Bronchial smooth muscle cell (primary cell): ENCODE data around the gene WDFY2. TPM values are rescaled to one million over a fixed set of nuclear protein-coding genes. Genes with fewer than 3 reads are reported as not detected.

Source experiments
- total RNA-seq: library from RNA; depleted of rRNA; stranded (reverse); fragments of >200 nt; gene quantifications from 2 replicates; pipeline ENCODE4 v1.2.1, GENCODE V29; 2014

WDFY2 gene, protein sequence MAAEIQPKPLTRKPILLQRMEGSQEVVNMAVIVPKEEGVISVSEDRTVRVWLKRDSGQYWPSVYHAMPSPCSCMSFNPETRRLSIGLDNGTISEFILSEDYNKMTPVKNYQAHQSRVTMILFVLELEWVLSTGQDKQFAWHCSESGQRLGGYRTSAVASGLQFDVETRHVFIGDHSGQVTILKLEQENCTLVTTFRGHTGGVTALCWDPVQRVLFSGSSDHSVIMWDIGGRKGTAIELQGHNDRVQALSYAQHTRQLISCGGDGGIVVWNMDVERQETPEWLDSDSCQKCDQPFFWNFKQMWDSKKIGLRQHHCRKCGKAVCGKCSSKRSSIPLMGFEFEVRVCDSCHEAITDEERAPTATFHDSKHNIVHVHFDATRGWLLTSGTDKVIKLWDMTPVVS
- total RNA-seq, result 3.3 and 4.9 TPM in 2 replicates

DNA sequence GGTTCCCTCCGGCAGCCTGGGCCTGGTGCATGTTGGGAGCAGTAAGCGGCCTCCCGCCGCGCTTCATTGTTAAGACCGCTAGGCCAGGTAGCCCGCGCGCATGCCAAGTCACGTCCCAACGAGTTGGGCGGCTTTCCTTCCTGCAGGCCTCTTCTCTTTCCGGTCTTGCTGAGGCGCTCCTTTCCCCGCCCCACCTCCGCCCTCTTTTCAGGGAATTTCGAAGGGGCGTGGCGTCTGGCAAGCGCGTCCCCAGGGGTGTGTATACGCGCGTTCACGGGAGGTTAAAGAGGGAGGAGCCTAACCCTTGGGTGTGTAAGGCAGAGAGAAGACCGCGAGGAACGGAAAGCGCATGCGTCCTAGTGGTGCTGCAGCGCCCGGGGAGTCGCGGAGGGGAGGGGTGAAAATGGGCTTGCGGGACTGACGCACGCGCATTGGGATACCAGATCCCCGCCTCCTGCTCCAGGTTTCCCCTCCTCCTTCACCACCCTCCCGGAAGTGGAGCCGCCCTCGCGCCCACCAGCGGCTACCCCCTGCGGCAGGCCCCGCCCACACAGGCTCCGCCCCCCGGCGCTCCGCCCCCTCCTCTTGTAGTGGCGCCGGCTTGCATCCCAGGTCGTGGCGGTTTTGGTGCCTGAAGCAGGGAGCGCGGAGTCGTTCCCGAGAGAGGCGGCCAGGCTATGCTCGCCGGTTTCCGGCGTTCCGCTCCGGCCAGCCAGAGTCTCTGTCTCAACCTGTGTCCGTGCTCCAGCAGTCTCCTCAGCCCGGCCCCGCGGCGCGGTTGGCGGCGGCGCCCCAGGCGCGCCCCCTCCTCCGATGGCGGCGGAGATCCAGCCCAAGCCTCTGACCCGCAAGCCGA is at the start of gene WDFY2:
WDFY2 (plus strand) TSS at position 588 of the 856 bp plus-strand sequence; CDS start at position 814, 226 bp downstream.

DNA sequence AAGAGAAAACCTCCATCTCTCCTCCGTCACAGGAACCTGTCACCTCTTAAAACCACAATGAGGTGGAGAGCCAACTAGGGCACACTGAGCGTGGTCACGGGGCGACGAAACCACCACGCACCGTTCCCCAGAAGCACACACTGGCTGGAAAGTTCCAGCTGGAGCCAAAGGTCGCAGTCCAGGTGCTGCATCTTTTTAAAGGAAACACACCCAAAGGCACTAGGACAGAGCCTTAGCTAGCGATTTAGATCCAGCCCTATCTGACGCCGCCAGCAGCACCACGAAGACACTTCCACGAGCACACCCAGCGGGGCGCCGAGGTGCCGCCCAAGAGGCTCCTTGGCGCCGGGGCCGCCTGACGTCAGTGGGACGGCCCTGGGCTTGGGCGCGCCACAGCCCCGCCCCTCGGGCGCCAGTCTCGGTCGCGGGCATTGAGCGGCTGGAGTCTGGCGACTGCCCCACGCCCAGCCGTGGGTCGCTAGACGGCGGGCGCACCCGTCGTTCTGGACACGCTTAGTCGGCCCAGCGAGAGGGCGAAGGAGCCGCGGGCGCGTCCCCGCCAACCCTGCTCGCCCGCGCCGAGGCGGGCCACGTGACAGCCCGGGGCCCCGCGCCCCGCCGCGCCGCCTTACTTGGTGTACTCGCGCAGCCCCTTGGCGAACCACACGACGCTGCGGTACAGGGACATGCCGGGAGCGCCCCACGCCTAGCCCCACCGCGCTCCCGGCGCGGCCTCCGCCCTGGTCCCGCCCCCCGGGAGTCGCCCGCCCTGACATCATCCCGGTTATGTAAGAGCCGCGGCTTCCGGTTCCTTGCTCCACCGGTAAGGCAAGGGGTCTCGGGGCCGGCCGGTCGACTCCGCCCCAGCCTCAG is 219.4 kb downstream of the WDFY2 start, which contains the start of gene DHRS12:
DHRS12 (minus strand) TSS at position 742 of the 873 bp plus-strand sequence. CDS start 4,504 bp downstream, outside the sequence.

Other genes starting within 250 kb of the WDFY2 start
- not detected in 2 replicates for gene SERPINE3, start 244.8 kb upstream of the WDFY2 start, total RNA-seq
- gene INTS6, start 131.4 kb upstream of the WDFY2 start, total RNA-seq, result 27.4 and 33.3 TPM in 2 replicates
- gene DHRS12, start 219.7 kb downstream of the WDFY2 start, total RNA-seq, result 2.7 and 6.0 TPM in 2 replicates